Measurements from ENCODE around the gene KIF1A.

The KIF1A gene, protein sequence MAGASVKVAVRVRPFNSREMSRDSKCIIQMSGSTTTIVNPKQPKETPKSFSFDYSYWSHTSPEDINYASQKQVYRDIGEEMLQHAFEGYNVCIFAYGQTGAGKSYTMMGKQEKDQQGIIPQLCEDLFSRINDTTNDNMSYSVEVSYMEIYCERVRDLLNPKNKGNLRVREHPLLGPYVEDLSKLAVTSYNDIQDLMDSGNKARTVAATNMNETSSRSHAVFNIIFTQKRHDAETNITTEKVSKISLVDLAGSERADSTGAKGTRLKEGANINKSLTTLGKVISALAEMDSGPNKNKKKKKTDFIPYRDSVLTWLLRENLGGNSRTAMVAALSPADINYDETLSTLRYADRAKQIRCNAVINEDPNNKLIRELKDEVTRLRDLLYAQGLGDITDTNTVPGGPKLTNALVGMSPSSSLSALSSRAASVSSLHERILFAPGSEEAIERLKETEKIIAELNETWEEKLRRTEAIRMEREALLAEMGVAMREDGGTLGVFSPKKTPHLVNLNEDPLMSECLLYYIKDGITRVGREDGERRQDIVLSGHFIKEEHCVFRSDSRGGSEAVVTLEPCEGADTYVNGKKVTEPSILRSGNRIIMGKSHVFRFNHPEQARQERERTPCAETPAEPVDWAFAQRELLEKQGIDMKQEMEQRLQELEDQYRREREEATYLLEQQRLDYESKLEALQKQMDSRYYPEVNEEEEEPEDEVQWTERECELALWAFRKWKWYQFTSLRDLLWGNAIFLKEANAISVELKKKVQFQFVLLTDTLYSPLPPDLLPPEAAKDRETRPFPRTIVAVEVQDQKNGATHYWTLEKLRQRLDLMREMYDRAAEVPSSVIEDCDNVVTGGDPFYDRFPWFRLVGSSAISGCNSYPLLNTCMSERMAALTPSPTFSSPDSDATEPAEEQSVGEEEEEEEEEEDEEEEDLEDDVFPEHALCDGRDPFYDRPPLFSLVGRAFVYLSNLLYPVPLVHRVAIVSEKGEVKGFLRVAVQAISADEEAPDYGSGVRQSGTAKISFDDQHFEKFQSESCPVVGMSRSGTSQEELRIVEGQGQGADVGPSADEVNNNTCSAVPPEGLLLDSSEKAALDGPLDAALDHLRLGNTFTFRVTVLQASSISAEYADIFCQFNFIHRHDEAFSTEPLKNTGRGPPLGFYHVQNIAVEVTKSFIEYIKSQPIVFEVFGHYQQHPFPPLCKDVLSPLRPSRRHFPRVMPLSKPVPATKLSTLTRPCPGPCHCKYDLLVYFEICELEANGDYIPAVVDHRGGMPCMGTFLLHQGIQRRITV (N-terminal part only)
- 0.15 to 1.1 reads per million in 2 donors for total RNA-seq

DNA sequence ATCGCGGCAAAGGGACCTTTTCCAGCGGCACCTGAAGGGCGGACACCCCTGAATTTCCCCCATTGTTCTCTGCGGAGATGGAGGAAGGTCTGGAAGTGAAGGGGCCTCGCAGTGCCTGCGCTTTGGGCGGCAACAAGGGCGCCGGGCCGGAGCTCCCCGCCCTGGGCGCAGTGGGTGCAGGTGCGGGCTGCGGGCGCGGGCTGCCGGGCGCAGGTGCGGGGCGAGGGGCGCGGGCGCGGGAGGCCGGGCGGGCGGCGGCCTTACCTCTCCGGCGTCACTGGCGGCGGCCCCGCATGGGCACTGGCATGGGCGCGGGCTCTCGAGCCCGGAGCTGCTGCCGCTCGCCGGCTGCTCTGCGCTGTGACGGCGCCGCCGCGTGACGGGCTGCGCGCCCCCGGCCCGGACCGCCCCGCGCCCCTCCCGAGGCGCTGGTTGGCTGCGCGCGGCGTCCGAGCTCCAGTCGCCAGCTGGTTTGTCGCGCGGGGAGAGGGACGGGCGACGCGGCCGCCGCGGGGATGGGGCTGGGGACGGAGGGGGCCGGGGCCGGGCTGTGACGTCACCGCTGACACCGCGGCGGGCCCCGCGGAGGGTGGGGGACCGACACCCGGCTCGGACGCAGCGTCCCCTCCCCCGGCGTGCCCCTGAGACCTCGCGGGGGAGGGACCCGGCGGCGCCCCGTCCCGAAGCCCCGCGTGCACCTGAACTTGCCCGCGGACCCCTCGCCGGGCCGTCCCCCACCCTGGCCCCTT is at the start of gene KIF1A:
Gene KIF1A (minus strand): TSS at position 362 of the 749 bp plus-strand sequence. CDS start 22,467 bp downstream, outside the sequence.
- DNase-seq: no peak

DNA sequence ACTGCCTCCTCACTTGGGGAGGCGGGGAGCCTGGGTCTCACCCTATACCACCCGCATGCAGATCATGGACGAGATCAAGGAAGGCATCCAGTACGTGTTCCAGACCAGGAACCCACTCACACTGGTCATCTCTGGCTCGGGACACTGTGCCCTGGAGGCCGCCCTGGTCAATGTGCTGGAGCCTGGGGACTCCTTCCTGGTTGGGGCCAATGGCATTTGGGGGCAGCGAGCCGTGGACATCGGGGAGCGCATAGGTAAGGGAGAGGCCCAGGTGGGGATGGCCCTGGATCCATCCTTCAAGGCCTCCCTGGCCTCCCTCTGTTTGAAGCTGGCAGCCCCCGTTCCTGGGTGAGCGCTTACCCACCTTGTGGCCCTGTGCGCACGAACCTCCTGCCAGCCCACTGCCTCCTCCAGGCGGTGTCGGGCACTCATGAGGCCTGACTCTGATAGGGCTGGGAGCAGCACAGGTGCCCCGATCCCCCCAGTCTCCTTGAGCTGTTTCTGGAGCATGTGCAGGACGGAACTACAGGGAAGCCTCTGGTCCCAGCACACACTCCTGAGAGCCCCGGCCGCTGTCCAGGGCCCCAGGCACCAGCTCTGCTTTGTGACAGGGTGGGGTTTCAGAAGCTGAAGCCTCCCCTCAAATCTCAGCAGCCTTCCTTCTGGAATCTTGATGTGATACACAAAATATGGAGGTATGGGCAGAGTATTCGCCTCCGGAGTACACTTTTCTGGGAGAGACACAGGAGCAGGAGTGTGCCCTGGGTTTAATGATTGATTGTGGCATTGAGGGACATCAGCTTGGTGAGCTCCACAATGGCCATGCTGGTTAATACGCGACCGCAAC is 49.3 kb upstream of the KIF1A start:
- no peak for DNase-seq

DNA sequence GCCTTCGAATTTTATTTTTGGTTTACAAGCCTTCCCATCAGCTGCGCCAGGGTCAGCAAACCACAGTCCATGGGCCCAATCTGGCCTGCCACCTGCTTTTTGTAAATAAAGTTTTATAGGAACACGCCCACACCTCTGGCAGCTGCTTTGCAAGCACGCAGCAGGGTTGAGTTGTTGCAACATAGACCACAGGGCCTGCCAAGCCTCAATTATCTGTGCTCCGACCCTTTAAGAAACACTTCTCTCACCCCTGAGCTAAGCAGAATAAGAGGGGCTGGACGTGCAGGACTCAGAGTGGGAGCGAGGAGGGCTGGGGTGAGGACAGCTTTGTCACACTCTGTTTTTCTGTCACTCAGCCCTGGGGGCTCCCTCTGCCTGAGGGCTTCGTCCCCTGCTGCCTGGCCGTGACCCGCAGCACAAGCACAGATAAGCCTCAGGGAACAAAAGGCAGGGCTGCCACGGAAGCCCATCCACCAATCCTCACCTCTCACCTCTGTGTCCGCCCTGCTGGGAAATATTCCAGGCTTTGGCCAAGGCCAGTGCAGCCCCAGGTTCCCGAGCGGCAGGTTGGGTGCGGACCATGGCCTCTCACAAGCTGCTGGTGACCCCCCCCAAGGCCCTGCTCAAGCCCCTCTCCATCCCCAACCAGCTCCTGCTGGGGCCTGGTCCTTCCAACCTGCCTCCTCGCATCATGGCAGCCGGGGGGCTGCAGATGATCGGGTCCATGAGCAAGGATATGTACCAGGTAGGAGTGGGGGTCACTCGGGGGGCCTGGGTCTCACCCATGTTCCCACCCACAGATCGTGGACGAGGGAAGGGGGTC is 48.5 kb upstream of the KIF1A start, which contains the start of gene AGXT:
Gene AGXT (plus strand): TSS at position 539 of the 823 bp plus-strand sequence. CDS start 42 bp downstream, at position 581.
- DNase-seq: no peak

DNA sequence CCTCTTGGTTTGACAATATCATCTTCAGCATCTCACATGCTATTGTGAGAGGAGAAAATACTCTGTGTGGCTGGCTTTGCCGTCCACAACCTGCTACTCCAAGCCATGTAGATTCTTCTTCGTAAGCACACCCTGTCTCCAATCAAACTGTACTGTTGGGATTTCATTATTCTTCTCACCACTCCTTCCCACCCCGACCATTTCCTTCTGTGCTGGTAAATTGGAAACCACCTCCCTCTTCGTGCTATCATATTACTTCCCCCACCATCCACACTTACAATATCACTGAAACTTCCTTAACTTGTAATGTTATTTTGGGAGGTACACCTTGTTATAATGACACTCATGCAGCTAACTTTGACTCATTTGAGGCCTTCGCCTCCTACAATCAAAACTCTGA is 45.4 kb upstream of the KIF1A start:
- no peak for DNase-seq

DNA sequence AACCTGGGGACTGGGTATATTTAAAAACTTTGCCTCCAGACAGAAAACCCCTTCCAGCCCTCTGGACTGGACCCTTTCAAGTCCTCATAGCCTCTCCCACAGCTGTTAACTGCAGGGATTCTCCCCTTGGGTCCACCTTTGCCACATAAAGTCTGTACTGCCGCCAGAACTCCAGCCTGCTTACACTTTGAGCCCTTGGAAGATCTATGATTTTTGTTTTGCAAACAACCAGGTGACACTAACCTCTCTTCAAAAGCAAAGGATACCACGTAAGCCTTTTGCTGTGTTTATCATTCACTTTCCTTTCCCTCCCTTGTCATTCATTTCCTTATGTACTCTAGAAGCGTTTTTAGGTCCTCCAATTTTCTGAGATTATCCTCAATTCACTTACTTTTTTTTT is 44.5 kb upstream of the KIF1A start:
- DNase-seq: no peak

DNA sequence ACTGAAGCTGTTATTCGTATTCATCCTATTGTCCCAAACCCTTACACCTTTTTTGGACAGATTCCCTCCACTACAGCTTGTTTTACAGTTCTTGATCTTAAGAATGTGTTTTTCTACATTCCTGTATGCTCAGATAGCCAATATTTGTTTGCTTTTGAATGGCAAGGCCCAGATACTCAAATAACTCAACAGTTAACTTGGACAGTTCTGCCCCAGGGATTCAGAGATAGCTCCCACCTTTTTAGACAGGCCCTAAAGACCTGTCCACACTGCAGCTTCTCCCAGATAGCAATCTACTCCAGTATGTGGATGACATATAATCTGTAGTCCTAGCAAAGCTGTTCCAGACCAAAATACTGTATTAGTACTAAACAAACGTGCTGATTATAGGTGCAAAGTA is 41.5 kb upstream of the KIF1A start:
- DNase-seq: no peak

DNA sequence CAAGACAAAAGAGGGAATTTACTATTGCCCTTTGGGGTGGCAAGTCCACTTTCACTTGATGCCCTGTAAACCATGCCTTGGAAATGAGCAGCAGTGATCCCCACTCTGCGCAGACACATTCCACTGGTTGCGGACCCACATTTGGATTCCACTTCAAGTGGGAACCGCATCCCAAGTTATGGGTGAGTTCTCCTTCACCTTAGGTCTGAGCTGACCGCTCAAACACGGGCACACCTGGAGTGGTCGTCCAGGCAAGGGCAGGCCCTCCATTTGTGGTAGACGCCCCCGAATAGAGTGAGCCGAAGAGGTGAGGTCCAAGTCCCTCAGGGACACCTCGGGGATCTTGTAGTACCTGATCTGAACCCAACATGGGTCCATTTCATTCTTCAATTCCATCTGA is 38.9 kb upstream of the KIF1A start:
- no peak for DNase-seq

DNA sequence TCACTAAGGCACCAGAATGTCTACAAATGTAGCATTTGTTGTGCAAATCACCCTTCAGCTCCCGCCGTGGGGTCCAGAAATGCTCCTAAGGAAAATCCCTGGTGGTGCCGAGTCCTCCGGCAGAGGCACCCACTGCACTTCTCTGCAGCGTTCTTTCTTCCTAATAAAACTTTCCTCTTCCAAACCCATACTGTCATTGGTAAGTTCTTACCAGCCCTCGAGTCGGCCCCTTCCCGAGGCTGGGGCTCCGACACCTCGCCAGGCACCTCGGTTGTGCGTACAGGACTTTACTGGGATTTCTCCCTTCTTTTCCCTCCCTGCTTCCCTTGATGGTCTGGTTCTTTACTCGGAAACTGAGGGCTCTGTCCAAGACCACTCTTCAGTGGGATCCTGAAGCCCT is 38.3 kb upstream of the KIF1A start:
- DNase-seq: no peak

DNA sequence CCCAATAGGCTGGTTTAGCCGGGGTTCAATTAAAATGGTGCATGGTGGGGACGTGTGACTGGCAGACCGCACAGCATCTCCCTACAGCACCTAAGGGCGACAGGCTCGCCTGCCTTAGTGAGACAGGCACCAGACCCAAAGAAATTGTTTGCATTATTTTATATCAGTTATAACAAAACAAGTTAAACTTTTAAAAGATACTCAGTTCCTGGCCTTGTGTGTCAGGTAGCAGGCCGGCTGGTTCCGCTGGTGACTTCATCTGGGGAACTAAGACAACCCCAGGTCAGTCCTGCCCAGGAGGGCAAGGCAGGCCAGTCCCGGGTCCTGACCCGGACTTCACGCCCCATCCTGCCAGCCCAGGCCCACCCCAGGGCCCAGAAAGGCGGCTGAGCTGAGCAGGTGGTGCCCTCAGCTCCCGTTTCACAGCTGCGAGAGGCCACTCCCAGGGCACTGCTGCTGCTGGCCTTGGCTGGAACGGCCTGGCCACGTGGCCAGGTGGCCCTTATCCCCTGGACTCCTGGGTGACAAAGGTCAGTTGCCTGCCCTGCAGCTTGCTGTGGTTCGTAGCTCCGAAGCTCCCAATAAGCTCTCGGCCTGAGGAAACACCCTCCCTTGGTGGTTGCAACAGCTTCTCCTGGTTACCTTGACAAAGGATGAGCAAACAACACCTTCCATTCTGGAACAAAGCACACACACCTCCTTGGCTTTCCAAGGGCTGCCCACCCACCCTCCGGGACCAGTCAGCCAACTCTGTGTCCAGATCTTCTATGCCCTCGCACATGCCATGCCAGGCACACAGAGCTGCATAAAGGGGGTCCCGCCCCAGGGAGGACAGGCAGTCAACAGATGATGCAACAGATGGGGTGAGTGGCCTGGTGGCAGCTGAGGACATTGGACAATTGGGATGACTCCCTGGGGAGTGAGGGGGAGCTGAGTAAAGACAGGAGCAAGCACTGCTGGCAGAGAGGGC is 37.3 kb upstream of the KIF1A start:
- no peak for DNase-seq

DNA sequence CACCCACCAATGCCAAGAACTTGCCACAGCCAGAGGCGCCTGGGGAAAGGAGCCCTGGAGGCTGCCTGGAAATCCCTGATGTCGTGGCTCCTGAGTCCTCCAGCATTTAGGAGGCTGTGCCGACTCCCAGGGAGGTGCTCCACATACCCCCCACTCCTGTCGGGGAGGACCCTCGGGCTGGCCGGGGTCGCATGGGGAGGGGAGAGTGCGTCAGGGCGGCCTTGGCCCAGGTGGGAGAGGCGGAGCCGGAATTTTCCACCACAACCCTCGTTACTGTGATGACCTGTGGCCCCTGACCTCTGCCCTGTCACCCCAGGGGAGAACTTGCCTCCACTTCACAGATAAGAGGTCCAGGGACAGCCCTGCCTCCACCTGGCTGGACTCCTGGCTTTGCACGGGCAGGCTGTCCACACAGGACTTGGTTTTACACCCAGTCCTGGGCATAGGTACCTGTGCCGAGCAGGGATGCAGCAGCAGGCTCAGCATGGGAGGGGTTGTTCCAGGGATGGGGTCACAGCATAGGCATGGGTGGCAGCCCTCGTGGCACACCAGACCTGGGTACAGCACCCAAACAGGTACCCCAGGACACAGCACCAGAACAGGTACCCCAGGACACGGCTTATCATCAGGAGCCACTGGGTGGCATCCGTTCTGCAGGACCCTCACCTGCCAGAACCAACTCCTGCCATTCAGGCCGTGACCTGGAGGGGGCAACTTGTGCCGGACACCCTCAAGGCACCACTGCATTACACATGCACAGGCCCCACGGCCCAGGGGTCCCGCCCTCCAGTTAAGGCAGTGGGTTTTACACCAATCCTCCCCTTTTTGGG is 36.3 kb upstream of the KIF1A start:
- no peak for DNase-seq

DNA sequence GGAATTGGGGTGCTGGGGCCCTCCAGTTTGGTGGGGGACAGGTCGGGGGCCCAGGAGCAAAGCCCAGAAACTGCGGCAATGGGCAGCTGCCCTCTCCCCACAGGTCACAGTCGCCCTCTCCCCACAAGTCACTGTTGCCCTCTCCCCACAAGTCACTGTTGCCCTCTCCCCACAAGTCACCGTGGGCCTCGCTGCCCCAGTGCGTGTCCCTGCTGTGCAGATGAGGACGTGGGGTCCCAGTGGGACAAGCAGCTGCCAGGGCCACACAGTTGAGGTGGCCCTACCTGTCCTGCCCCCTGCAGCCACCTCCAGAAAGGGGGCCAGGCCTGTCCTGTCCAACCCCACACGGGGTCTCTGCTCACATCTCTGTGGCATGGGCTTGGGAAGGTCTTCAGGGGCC is 35.7 kb upstream of the KIF1A start:
- DNase-seq: no peak

DNA sequence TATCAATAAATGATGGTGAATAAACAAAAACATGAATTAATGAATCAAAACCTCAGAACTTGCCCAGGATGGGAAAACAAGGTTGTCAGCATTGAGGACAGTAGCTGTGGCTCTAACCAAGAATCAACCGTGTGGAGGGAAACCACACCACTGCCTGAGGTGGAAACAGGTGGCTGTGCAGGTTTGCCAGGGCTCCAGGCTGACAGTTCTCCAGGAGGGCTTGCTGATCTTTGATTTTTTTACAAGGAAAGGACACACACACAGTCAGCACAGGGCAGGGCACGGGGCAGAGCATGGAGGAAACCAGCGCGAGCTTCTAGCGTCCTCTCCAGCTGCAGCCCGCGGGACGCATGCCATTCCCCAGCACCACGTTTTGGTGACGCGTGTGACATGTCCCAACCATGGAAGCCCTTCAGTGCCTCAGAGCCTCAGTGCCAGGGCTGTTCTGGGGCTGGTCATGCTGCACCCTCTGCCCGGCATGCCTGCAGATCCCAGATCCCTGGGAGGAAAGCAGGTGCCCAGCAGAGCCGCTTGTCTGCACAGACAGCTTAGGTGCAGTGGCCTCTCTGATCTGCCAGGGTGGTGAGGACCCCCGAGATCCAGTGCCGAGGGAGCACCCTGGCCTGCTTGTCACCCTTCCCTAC is 32.8 kb upstream of the KIF1A start:
- DNase-seq: no peak

DNA sequence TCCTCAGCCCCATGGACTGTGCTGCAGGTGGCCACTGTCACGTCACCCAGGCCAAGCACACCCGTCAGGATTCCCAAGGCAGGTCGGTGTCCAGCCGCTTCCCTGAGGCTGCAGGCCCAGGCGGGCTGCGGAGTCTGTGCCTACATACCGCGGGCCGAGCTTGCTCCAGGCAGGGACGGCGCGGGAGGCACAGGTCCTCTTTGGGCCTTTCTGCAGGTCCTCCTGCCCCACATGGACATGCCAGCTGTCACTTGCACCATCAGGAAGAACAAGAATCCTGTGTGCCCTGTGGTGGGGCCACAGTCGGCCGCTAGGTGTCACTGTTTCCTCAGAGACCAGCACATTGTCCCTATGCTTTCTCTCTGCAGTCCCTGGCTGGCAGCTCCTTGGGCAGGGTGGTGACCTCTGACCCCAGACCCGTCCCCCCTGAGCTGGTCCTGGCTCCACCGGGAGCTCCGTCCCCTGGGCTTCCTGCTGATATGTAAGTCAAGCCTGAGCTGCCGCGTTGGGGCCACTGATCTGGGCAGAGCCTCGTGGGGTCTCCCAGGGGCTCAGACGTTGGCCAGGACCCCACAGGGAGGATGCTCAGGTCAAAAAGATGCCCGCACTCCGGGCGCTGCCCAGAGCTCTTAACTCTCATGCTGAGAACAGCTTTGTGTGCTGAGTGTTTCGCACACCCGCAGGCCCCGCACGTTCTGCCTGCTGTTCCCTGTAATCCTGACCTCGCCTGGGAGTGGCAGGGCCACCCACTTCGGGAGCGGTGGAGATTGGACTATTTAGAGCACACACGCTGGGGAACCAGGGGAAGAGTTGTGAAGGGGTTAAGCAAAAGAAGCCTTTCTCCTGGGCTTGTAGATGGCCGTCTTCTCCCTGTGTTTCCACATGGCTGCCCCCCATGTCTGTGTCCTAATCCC is 31.3 kb upstream of the KIF1A start:
- DNase-seq: no peak

DNA sequence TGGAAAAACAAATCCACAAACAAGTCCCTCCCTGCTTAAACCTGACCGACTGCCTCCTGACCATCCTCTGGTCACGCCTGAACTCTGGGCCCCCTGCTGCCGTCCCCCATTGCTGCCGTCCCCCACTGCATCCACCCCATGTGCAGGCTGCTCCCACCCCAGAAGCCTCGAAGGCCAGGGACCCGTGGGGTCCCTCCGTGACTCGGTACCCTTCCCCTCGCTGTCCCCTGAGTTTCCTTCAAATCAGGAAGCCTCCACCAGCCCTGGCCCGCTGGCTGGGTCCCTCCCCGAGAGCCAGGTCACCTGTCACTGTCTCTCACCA is 30.7 kb upstream of the KIF1A start:
- DNase-seq: no peak

DNA sequence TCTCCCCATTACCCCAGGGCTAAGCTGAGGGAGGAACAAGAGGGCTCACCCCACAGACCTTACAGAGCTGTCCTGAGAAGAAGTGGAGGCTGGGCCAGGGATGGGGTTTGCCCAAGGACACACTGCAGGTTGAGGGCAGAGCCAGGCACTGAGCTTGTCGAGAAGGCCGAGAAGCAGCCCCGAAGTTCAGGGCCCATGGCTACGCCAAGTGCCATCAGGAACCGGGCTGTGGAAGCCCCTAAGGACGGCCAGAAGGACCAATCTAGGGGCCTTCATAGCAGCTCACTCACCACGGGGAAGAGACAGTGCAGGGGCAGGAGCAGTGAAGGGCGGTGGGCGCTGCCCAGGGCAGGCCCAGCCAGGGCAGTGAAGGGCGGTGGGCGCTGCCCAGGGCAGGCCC is 30.0 kb upstream of the KIF1A start:
- no peak for DNase-seq

DNA sequence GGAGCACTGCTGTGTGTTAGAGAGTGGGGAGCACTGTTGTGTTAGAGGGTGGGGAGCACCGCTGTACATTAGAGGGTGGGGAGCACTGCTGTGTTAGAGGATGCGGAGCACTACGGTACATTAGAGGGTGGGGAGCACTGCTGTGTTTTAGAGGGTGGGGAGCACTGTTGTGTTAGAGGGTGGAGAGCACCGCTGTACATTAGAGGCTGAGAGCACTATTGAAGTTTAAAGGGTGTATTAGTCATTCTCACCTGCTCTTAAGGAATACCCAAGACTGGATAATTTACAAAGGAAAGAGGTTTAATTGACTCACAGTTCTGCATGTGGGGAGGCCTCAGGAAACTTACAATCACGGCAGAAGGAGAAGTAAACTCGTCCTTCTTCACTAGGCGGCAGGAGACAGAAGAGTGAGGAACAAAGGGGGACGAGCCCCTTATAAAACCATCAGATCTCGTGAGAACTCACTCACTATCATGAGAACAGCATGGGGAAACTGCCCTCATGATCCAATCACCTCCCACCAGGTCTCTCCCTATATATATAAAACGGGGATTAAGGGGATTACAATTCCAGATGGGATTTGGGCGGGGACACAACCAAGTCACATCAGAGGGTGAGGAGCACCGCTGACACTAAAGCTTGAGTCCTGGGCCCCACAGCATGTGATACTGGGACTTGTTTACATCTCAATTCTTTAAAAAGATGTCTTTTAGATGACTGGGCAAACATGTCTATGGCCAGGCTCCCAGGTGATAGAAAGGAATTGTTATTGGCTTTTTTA is 29.1 kb upstream of the KIF1A start:
- no peak for DNase-seq
